ENCODE measurements around the gene BBS10. TPM values are rescaled to one million over a fixed set of nuclear protein-coding genes. Genes with fewer than 3 reads are reported as not detected.
"Not testable (repeated sequence)": the region's sequence is repeated elsewhere in the genome, so short reads cannot be mapped to it uniquely, and the experiment has no call there.

The BBS10 gene
- polyA plus RNA-seq (2013, experiment 1 of 2), result 7.8 TPM
- polyA plus RNA-seq (2013, experiment 2 of 2), result 10.3 TPM

DNA sequence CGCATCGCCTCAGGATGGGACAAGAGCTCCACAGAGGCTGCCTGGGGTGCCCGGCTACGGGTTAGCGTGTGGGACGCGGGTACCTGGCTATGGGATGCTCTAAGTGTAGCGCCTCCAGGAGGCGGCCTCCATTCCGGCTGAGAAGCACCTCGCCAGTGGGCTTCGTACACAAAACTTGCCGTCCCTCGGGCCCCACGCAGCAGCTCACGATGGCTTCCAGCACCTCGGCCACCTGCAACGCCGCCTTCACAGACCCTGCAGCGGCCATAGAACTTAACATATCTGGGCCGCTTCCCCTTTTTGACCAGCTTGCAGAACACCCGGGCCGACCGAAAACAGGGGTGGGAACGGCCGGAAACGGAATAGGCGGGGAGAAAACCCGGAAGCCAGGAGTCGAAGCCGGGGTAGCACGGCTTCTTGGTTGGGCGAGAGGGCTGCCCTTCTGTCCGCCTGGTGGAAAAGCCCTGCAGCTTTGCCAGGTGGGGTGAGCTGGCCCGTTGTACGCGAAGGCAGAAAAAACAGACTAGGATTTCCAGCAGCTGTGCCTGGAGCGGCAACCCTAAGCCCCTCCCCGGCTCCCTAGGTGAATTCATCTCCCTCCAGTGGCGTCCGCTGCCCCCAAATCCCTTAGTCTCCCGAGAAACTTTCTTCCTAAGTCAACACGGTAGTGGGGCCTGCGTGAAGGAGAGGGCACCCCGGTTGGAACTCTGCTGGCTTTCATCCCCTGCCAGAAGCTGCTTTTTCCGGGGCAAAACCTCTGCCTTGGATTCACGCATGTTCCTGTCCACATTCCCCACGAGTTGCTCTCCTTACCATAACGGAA, at the start of gene BBS10:
BBS10 (minus strand) TSS at position 337 of the 823 bp plus-strand sequence; CDS start at position 280, 57 bp downstream.
- 6% methylated on average over 49 of the region's 49 CpGs for WGBS
- no peaks in the 10 kb centered on the region for H3K9me3 ChIP-seq (ENCODE audit: insufficient read depth, low read depth, low read length)
- H3K4me3 ChIP-seq (ENCODE audit: low read length), result peak within 1 kb of the TSS; percentile 94
- no peaks in the 10 kb centered on the region for H3K27me3 ChIP-seq (ENCODE audit: insufficient read depth, low read length)
- H3K9ac ChIP-seq (ENCODE audit: low read depth, low read length), result peak within 1 kb of the TSS; percentile 90
- H3K36me3 ChIP-seq (ENCODE audit: insufficient read depth, low read length), result peaks cover 11% of the 10 kb centered on the region; the same call in 1 of the 2 replicates
- H3K4me1 ChIP-seq (ENCODE audit: insufficient read depth, low read length), result peaks cover 11% of the 10 kb centered on the region
- H3K27ac ChIP-seq (ENCODE audit: low read depth, low read length), result peak within 1 kb of the TSS; percentile 87

DNA sequence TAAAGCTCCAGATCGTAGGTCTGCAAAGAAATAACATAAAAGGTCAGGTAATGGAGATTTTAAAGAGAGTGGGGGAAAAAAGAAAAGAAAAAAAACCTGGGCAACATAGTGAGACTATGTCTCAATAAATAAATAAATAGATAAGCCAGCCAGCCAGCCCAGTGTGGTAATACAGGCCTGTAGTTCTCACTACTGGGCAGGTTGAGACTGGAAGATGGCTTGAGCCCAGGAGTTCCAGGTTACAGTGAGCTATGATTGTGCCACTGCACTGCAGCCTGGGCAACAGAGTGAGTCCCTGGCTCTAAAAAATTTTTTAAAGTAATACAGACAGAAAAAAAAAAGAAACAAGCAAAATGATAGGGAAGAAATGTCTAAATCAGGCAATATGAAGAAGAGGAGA, 43.2 kb upstream of the BBS10 start:
- Histone ChIP-seq H3K4me1 (ENCODE audit: insufficient read depth, low read length) (no peaks in the 10 kb centered on the region), H3K27me3 (ENCODE audit: insufficient read depth, low read length) (no peaks in the 10 kb centered on the region), H3K9ac (ENCODE audit: low read depth, low read length) (no peak overlapping the region), H3K27ac (ENCODE audit: low read depth, low read length) (no peak overlapping the region), H3K4me3 (ENCODE audit: low read length) (no peak overlapping the region), H3K36me3 (ENCODE audit: insufficient read depth, low read length) (peaks cover 56% of the 10 kb centered on the region), H3K9me3 (ENCODE audit: insufficient read depth, low read depth, low read length) (no peaks in the 10 kb centered on the region)
- WGBS, result 88% methylated on average over 1 of the region's 1 CpG

DNA sequence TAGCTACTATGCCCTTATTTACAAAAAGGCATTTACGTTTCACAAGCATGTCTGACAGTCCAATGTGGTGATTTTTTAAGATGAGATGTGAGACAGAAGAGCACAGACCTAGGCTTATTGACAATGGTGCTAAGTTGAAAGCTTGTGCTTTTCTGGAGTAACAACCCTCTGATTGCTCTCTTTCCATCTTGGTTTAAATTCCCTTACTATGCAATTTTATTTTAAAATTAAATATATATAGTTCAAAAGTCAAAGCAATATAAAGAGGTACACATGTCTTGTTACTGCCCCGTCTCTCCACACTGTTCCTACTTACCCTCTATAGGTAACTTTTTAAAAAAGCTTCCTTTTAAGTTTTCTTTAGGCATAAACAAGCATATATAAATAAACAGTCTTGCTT, 39.4 kb upstream of the BBS10 start:
- no peaks in the 10 kb centered on the region for H3K4me1 ChIP-seq (ENCODE audit: insufficient read depth, low read length)
- H3K9ac ChIP-seq (ENCODE audit: low read depth, low read length), result no peak overlapping the region
- H3K9me3 ChIP-seq (ENCODE audit: insufficient read depth, low read depth, low read length), result no peaks in the 10 kb centered on the region
- WGBS, result 98% methylated on average over 2 of the region's 2 CpGs
- no peak overlapping the region for H3K4me3 ChIP-seq (ENCODE audit: low read length)
- peaks cover 63% of the 10 kb centered on the region for H3K36me3 ChIP-seq (ENCODE audit: insufficient read depth, low read length)
- H3K27ac ChIP-seq (ENCODE audit: low read depth, low read length), result no peak overlapping the region
- no peaks in the 10 kb centered on the region for H3K27me3 ChIP-seq (ENCODE audit: insufficient read depth, low read length)

DNA sequence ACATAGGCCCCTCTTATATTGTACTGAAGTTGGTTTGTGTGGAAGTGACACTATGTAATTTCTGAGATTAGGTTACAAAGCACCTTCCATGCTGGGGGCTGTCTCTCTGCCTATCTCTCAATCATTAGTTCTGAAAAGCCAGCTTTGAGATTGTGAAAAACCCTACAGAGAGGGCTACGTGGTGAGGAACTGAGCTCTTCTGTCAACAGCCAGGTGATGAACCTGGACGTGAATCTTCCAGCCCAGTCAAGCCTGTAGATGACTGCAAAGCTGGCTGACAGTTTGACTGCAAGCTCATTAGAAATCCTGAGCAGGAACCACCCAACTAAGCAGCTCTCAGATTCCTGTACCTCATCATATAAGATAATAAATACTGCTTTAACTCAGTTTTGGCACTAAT, 36.3 kb upstream of the BBS10 start:
- Histone ChIP-seq H3K27ac (ENCODE audit: low read depth, low read length) (no peak overlapping the region), H3K4me3 (ENCODE audit: low read length) (no peak overlapping the region), H3K27me3 (ENCODE audit: insufficient read depth, low read length) (no peaks in the 10 kb centered on the region), H3K36me3 (ENCODE audit: insufficient read depth, low read length) (peaks cover 41% of the 10 kb centered on the region), H3K9ac (ENCODE audit: low read depth, low read length) (no peak overlapping the region), H3K9me3 (ENCODE audit: insufficient read depth, low read depth, low read length) (no peaks in the 10 kb centered on the region), H3K4me1 (ENCODE audit: insufficient read depth, low read length) (no peaks in the 10 kb centered on the region)
- WGBS, result 86% methylated on average over 2 of the region's 2 CpGs

DNA sequence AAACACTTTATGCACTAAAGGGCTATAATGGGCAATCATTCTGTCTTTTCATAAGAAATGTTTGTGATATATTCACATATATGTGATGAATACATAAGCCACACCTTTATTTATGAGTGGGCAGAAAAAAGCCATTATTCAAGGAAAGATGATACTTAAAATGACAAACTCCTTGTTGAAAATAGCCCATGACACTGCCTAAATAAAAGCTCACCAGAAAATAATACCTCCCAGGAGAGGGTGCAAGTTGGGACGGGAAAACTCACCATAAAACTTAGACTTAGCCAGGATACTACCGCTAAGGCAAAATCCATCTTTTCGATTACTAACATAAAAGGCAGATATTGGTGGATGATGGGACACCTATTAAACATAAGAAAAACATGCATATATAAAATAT, 35.8 kb upstream of the BBS10 start:
- Histone ChIP-seq H3K36me3 (ENCODE audit: insufficient read depth, low read length) (peaks cover 35% of the 10 kb centered on the region), H3K27me3 (ENCODE audit: insufficient read depth, low read length) (no peaks in the 10 kb centered on the region), H3K27ac (ENCODE audit: low read depth, low read length) (no peak overlapping the region), H3K4me1 (ENCODE audit: insufficient read depth, low read length) (no peaks in the 10 kb centered on the region), H3K9ac (ENCODE audit: low read depth, low read length) (no peak overlapping the region), H3K4me3 (ENCODE audit: low read length) (no peak overlapping the region), H3K9me3 (ENCODE audit: insufficient read depth, low read depth, low read length) (no peaks in the 10 kb centered on the region)
- WGBS, result 93% methylated on average over 2 of the region's 3 CpGs

DNA sequence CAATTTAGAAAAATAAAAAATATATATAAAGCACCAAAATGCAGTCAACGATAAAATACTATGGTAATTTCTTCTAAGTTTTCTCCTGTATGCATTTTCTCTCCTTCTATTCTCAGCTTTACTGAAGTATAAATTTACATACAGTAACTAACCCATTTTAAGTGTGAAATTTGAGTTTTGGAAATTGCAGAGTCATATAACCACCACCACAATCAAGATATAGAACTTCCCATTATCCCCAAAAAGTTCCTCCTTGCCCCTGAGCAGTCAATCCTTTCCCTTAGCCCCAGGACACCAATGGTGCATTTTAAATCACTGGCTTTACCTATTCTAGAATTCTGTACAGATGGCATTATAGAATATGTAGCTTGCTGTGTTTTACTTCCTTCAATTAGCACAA, 31.0 kb upstream of the BBS10 start:
- Histone ChIP-seq H3K27ac (ENCODE audit: low read depth, low read length) (no peak overlapping the region), H3K9me3 (ENCODE audit: insufficient read depth, low read depth, low read length) (no peaks in the 10 kb centered on the region), H3K9ac (ENCODE audit: low read depth, low read length) (no peak overlapping the region), H3K36me3 (ENCODE audit: insufficient read depth, low read length) (peaks cover 46% of the 10 kb centered on the region), H3K4me3 (ENCODE audit: low read length) (no peak overlapping the region), H3K4me1 (ENCODE audit: insufficient read depth, low read length) (no peaks in the 10 kb centered on the region), H3K27me3 (ENCODE audit: insufficient read depth, low read length) (no peaks in the 10 kb centered on the region)
- 83% methylated on average over 1 of the region's 1 CpG for WGBS

DNA sequence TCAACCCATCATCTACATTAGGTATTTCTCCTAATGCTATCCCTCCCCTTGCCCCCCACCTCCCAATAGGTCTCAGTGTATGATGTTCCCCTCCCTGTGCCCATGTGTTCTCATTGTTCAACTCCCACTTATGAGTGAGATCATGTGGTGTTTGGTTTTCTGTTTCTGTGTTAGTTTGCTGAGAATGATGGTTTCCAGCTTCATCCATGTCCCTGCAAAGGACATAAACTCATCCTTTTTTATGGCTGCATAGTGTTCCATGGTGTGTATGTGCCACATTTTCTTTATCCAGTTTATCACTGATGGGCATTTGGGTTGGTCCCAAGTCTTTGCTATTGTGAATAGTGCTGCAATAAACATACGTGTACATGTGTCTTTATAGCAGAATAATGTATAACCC, 28.7 kb upstream of the BBS10 start:
- H3K4me1 ChIP-seq (ENCODE audit: insufficient read depth, low read length); H3K27me3 ChIP-seq (ENCODE audit: insufficient read depth, low read length); H3K27ac ChIP-seq (ENCODE audit: low read depth, low read length); H3K9ac ChIP-seq (ENCODE audit: low read depth, low read length); H3K9me3 ChIP-seq (ENCODE audit: insufficient read depth, low read depth, low read length); H3K4me3 ChIP-seq (ENCODE audit: low read length): not testable (repeated sequence)
- 100% methylated on average over 1 of the region's 1 CpG for WGBS
- peaks cover 56% of the 10 kb centered on the region for H3K36me3 ChIP-seq (ENCODE audit: insufficient read depth, low read length)

DNA sequence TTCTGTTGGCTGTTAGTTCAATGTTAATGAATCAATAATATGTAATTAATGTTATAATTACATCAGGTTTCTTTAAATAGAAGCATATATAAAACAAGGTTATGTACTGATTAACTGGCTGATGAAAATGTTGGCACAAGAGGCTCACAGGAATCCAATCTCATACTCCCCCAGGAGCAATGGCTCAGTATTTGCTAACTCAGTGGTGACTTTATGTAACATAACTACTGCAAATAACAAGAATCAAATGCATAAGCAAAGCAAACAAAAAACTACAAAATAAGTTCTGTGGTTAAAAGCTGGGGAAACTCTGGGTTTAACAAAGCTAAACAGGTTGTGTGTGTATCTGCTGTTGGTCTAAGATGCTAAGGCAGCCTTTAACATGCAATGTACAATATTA, 27.7 kb upstream of the BBS10 start:
- H3K36me3 ChIP-seq (ENCODE audit: insufficient read depth, low read length), result peaks cover 60% of the 10 kb centered on the region
- H3K27ac ChIP-seq (ENCODE audit: low read depth, low read length), result no peak overlapping the region
- H3K9me3 ChIP-seq (ENCODE audit: insufficient read depth, low read depth, low read length), result no peaks in the 10 kb centered on the region
- no peaks in the 10 kb centered on the region for H3K27me3 ChIP-seq (ENCODE audit: insufficient read depth, low read length)
- no peak overlapping the region for H3K9ac ChIP-seq (ENCODE audit: low read depth, low read length)
- H3K4me1 ChIP-seq (ENCODE audit: insufficient read depth, low read length), result no peaks in the 10 kb centered on the region
- no peak overlapping the region for H3K4me3 ChIP-seq (ENCODE audit: low read length)

DNA sequence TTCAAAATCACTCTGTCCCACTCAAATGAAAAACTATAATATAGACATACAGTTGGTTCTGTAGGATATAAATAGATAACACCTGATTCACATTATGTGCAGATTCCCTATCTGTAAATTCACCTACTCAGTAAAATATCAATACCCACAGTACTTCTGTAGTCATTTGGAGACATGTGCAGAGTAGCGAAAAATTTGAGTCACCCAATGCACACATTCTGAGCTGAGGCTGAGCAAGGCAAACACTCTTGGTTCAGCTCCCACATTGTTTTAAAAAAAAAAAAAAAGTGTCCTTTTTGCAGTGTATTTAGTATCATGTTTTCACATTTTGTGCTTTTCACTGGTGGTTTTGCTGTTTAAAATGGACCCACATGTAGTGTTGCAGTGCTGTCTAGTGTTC, 27.3 kb upstream of the BBS10 start:
- H3K4me1 ChIP-seq (ENCODE audit: insufficient read depth, low read length), result no peaks in the 10 kb centered on the region
- no peaks in the 10 kb centered on the region for H3K9me3 ChIP-seq (ENCODE audit: insufficient read depth, low read depth, low read length)
- no peak overlapping the region for H3K9ac ChIP-seq (ENCODE audit: low read depth, low read length)
- WGBS, result 94% methylated on average over 1 of the region's 1 CpG
- no peaks in the 10 kb centered on the region for H3K27me3 ChIP-seq (ENCODE audit: insufficient read depth, low read length)
- H3K4me3 ChIP-seq (ENCODE audit: low read length), result no peak overlapping the region
- H3K27ac ChIP-seq (ENCODE audit: low read depth, low read length), result no peak overlapping the region
- peaks cover 64% of the 10 kb centered on the region for H3K36me3 ChIP-seq (ENCODE audit: insufficient read depth, low read length)

DNA sequence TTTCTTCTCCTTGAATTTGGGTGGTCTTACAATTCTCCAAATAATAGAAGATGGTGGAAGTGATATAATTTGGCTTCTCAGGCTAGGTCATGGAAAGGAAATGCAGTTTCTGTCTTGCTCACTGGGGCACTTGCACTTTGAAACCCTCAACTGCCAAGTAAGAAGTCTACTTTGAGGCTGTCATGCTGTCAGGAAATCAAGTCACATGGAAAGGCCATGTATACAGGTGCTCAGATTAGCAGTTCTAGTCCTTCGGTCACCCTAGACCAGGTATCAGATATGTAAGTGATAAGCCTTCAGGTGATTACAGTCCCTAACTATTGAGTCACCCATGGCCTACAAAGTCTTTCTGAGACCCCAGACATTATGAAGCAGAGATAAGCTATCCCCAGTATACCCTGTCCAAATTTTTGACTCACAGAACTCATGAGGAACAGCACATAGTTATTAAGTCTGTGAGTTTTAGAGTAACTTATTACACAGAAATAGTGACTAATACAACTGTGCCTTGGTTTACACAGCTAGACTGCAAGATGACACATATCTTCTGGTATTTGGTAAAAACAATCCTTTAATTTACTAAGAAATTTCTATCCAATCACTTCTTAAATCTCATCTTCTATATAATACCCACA, 26.3 kb upstream of the BBS10 start:
- H3K36me3 ChIP-seq (ENCODE audit: insufficient read depth, low read length), result peaks cover 71% of the 10 kb centered on the region
- H3K27me3 ChIP-seq (ENCODE audit: insufficient read depth, low read length), result no peaks in the 10 kb centered on the region
- no peak overlapping the region for H3K4me3 ChIP-seq (ENCODE audit: low read length)
- no peak overlapping the region for H3K9ac ChIP-seq (ENCODE audit: low read depth, low read length)
- 85% methylated on average over 1 of the region's 1 CpG for WGBS
- no peaks in the 10 kb centered on the region for H3K4me1 ChIP-seq (ENCODE audit: insufficient read depth, low read length)
- no peak overlapping the region for H3K27ac ChIP-seq (ENCODE audit: low read depth, low read length)
- H3K9me3 ChIP-seq (ENCODE audit: insufficient read depth, low read depth, low read length), result no peaks in the 10 kb centered on the region

DNA sequence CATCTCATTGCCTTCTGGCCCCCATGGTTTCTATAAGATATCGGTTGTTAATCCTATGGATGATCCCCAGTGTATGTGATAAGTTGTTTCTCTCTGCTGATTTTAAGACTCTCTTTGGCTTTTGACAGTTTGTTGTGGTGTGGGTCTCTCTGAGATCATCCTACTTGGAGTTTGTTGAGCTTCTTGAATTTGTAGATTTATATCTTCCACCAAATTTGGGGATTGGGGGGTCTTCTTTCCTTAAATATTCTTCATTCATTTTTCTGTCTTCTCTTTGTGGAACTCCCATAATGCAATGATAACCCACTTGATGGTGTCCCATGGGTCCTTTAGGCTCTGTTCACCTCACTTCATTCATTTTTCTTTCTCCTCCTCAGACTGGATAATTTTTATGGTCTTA, 20.0 kb upstream of the BBS10 start:
- H3K27me3 ChIP-seq (ENCODE audit: insufficient read depth, low read length), result no peaks in the 10 kb centered on the region
- no peak overlapping the region for H3K27ac ChIP-seq (ENCODE audit: low read depth, low read length)
- no peak overlapping the region for H3K9ac ChIP-seq (ENCODE audit: low read depth, low read length)
- peaks cover 72% of the 10 kb centered on the region for H3K36me3 ChIP-seq (ENCODE audit: insufficient read depth, low read length)
- no peaks in the 10 kb centered on the region for H3K4me1 ChIP-seq (ENCODE audit: insufficient read depth, low read length)
- H3K9me3 ChIP-seq (ENCODE audit: insufficient read depth, low read depth, low read length), result no peaks in the 10 kb centered on the region
- H3K4me3 ChIP-seq (ENCODE audit: low read length), result no peak overlapping the region
- 95% methylated on average over 1 of the region's 1 CpG for WGBS
